HL-60/S4 treated with phorbol 12-myristate 13-acetate at 8.2 ng/mL for 4 days and 3 days (cell line): ENCODE results near the gene UBTD1.
"Not testable (repeated sequence)": the region's sequence is repeated elsewhere in the genome, so short reads cannot be mapped to it uniquely, and the experiment has no call there.

Experiments used
- in situ Hi-C: fragments of 300-500 bp; cut with MboI; formaldehyde crosslinking; loops from 2 replicates; pipeline ENCODE4 v1.15.0; 2022; ENCODE audit warnings: low sequenced_read_pairs

UBTD1 gene

GRCh38 chr10:97514344-97514743 lies 15.6 kb downstream of the UBTD1 start:
- in situ Hi-C loops: no loop called here

- in situ Hi-C loops: no loop called here
These were observed 16.7 kb downstream of the UBTD1 start for GRCh38 chr10:97515271-97515978.

GRCh38 chr10:97517096-97517750 lies 18.5 kb downstream of the UBTD1 start:
- in situ Hi-C loops: no loop called here

DNA sequence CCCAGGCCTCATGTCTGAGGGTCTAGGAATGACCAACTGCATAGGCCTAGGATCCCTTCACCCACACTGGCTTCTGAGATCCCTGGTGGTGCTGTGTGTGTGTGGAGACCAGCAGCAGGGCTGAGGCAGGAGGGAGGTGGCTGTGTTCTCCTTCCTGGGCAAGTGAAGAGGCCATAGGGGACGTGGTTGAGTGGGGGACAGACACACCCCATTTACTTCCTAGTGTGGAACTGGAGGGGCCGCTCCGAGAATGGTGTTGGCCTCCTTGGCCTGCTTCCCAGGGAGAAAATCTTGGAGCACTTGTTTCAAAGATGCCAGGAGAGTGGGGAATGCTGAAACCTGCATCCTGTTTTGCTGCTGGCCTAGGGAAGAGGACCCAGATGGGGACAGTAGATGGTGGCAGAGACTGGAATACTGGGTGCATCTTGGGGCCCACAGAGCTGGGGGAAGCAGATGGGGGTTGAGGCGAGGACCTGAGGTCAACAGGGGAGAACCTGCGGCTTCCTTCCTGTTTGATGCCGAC lies 19.1 kb downstream of the UBTD1 start:
- in situ Hi-C loops: no loop called here

GRCh38 chr10:97518301-97519043 lies 19.7 kb downstream of the UBTD1 start:
- in situ Hi-C loops: no loop called here

GRCh38 chr10:97519342-97519741 lies 20.6 kb downstream of the UBTD1 start:
- in situ Hi-C loops: no loop called here

DNA sequence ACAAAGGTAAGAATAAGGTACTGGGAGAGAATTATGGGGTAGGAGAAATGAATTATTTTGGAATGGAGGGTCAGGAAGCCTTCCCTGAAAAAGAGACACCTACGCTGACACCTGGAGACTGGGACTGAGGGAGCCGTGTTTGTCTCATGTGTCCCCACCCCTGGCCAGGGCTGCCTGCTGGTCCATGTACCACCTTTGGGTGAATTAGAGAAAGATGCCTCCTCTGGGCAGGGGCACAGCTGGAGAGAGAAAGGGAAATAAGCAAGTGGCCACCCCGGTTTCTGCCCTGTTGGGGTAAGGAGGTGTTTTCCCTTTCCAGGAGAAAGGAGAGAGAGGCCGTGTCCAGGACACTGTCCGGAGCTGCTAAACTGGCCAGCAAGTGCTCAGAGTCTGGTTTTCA lies 21.8 kb downstream of the UBTD1 start:
- in situ Hi-C loops: no loop called here

- in situ Hi-C loops: no loop called here
These were observed 22.4 kb downstream of the UBTD1 start for GRCh38 chr10:97520978-97521761.

DNA sequence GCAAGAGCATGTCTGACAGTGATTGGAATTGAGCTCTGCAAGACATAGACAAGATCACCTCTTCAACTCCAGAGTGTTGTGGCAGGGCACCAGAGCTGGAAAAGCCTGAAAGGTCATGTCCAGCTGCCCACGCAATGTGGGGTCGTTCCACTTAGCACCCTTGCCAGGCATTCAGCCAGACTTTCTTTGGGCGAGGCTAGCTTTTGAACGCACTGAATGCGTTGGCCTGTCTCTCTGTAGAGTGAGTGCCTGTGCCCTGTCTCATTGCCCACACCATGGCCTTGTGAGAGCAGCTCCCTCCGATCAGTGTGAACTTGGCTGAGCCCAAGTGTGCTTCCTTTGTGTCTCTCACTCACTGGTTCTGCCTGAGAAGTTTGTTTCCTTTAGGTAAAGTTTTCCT lies 23.3 kb downstream of the UBTD1 start:
- in situ Hi-C loops: no loop called here

DNA sequence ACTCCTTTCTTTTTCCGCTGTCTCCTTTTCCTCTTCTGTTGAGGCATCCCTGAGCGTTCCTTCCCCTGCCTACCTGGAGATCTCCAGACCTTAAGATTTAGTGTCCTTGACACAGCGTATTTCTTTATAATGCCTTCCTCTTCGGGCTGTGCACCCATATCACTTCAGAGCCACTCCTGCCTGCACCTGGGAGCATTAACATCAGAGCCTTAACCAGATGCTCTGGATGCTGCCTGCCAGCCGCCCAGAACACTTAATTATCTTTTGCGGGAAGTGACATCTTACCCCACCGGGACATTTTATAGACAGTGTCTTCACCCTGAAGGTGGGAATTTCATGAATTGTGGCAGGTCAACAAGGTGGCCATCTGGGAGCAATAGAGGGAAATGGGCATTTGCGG lies 24.2 kb downstream of the UBTD1 start:
- in situ Hi-C loops: no loop called here

DNA sequence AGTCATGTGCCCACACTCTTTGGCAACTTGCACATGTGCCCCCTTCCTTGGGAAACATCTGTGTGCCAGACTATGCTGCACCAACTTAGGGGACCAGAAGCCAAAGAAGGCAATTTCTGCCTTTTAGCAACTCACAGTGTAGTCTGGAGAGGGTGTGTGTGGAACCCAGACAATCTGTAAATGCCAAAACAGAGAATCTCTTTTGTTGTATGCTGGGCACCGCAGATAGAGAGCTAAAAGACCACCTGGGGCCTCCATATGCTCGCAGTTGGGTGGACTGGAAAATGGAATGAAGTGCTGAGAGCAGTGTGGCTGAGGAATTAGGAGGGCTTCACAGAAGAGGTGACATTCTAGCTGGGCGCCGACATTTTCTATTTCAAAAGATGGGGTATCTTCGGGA lies 26.4 kb downstream of the UBTD1 start:
- in situ Hi-C loops: no loop called here

DNA sequence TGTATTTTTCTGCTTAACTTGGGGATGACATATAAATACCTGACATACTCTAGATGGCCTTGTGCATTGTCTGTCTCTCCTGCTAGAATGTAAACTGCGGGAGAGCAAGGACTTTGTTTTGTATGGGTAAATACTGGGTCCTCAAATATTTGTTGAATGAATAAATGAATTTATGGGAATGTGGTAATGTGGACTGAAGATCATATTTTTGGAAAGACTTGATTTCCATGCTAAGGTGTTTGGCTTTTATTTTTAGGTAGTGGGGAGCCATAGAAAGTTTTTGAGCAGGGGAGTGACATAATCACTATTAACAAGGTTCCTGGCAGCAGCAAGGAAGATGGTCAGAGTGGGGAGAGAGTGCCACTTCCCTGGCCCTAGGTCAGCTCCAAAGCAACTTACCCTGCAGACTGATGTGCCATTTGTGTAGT lies 27.0 kb downstream of the UBTD1 start:
- in situ Hi-C loops: no loop called here

- in situ Hi-C loops: not testable (repeated sequence)
These were observed 30.2 kb downstream of the UBTD1 start for GRCh38 chr10:97528876-97529275.

GRCh38 chr10:97529685-97530465 lies 31.2 kb downstream of the UBTD1 start:
- in situ Hi-C loops: no loop called here

- in situ Hi-C loops: no loop called here
These were observed 32.8 kb downstream of the UBTD1 start for GRCh38 chr10:97531401-97531986.

DNA sequence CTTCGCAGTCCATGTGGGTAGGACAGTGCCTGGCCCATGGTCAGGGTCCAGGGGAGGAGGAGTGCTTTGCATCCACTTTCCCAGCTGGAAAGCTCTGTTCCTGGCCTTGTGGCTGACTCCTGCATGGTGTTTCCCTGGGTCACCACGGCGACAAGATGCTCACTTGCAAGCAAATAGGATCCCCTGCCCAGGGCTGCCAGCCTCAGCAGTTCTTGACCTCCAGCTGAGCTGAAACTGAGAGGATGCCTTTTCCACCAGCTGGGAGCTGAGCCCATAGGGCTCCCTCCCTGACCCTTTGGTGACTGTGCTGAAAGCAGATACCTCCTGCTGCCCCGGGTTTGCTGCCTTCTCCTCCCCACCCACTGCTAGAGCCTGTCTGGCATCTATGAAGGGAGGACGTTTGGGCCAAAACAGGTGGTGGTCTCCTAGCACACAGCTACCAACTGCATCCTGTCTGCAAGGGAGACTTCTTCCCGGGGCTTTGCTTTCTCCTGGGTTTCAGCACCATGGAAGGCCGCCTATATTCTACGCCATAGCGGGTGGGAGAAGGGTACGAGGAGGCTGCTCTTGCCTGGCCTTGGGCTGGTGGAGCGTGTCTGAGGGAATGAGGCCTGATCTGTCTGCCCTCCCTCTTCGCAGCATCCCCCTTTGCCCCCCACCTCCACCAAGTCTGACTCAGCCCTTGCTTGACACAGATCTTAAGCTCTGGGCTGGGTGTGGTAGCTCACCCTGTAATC lies 34.4 kb downstream of the UBTD1 start:
- in situ Hi-C loops: no loop called here

- in situ Hi-C loops: no loop called here
These were observed 35.2 kb downstream of the UBTD1 start for GRCh38 chr10:97533888-97534287.

DNA sequence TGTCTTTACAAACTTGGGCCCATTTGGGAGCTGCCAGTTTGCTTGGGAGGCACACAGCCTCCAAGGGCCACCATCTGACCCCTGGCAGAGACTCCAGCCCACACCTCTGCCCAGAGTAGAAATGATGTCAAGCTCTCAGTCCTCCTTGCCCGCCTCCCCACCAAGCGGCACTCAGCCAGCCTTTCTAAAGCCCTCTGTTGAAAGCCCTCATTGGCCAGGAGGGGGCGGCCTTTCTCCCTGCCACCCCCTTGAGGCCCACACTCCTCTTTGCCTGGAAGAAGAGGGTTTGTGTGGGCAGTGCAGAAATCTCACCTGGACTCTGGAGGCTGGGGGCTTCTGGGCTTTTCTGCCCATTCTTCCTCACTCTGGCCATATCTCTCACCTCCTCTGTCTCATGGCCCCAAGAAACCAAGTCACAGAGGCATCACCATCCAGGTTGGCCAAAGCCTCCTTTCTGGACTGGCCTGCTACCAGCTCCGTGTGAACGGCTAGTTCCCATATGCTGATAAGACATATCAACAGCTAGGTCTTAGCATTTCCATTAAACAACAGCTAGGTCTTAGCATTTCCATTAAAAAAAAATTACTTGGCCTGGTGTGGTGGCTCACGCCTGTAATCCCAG lies 36.1 kb downstream of the UBTD1 start:
- in situ Hi-C loops: no loop called here
